Body of pancreas (tissue), 4 donors: Measurements from ENCODE around the gene SNRPF.

Source experiments
- POLR2A ChIP-seq, 3 donors: fragments of 450-650 bp; IDR thresholded peaks; one replicate each; pipeline ENCODE4 v1.6.1; 2016; ENCODE audit warnings: antibody characterized with exemption in 3 of 3, mild to moderate bottlenecking in 2 of 3
- TF ChIP-seq, protein P1 (sequence below), 7 experiments: fragments of 450-650 bp in 4 of 7; fragments of 200-600 bp in 3 of 7; sonication (generic) in 3 of 7; IDR thresholded peaks; one replicate each; pipeline ENCODE4 v1.5.1; 2016 to 2019; ENCODE audit warnings: antibody characterized with exemption in 7 of 7

DNA sequence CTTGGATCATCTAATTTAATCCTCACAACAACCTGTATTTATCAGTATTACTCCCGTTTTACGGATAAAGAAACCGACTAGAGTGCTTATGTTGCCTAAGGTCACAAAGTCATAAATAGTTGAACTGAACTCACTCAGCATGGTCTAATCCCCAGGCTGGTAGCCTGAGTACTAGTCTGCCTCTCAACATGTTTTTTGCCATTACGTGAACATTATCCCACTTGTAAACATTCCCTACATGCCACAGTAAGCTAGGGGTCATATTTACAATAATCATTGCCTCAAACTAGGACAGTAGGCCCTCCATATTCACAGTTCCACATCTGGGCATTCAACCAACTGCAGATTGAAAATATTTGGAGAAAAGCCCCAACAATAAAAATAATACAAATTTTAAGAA, 12.1 kb downstream of the SNRPF start:
- no peak for TF ChIP-seq POLR2A (IDR thresholded peaks at IDR 0.05)
- TF ChIP-seq, protein P1, sequence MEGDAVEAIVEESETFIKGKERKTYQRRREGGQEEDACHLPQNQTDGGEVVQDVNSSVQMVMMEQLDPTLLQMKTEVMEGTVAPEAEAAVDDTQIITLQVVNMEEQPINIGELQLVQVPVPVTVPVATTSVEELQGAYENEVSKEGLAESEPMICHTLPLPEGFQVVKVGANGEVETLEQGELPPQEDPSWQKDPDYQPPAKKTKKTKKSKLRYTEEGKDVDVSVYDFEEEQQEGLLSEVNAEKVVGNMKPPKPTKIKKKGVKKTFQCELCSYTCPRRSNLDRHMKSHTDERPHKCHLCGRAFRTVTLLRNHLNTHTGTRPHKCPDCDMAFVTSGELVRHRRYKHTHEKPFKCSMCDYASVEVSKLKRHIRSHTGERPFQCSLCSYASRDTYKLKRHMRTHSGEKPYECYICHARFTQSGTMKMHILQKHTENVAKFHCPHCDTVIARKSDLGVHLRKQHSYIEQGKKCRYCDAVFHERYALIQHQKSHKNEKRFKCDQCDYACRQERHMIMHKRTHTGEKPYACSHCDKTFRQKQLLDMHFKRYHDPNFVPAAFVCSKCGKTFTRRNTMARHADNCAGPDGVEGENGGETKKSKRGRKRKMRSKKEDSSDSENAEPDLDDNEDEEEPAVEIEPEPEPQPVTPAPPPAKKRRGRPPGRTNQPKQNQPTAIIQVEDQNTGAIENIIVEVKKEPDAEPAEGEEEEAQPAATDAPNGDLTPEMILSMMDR (IDR thresholded peaks at IDR 0.05): no peak
